GM04503 (cell line): ENCODE results near the gene MED23.
A peak's percentile ranks its signal among the peaks of the same experiment; 100 is the strongest.

Experiments
- DNase-seq: peaks from one replicate; pipeline ENCODE4 v3.0.0-alpha.2; 2012; ENCODE audit warnings: low read depth

MED23 gene

GRCh38 chr6:131640100-131640499, 12.1 kb upstream of the MED23 start:
- no peak for DNase-seq

GRCh38 chr6:131638013-131638412, 10.0 kb upstream of the MED23 start:
- DNase-seq = no peak

- DNase-seq = no peak
Observed at GRCh38 chr6:131636880-131637792, 9.1 kb upstream of the MED23 start, which contains the start of gene ENPP3. ENPP3 (plus strand) TSS chr6:131637302; CDS start chr6:131637385, 83 bp downstream.

- no peak for DNase-seq
Observed at GRCh38 chr6:131635384-131636340, 7.6 kb upstream of the MED23 start.

- no peak for DNase-seq
Observed at GRCh38 chr6:131631625-131632289, 3.7 kb upstream of the MED23 start.

- DNase-seq = no peak
Observed at GRCh38 chr6:131629651-131630050, 1.6 kb upstream of the MED23 start.

GRCh38 chr6:131628726-131629125, 684 bp upstream of the MED23 start:
- no peak for DNase-seq

GRCh38 chr6:131615275-131615674, 12.8 kb downstream of the MED23 start:
- no peak for DNase-seq

- no peak for DNase-seq
Observed at GRCh38 chr6:131613296-131613925, 14.6 kb downstream of the MED23 start.

GRCh38 chr6:131602781-131603312, 25.2 kb downstream of the MED23 start:
- DNase-seq = peak; percentile 71

GRCh38 chr6:131600716-131601115, 27.3 kb downstream of the MED23 start:
- DNase-seq = no peak

GRCh38 chr6:131597446-131597845, 30.6 kb downstream of the MED23 start:
- DNase-seq = no peak

GRCh38 chr6:131594074-131594473, 34.0 kb downstream of the MED23 start:
- DNase-seq = no peak

- no peak for DNase-seq
Observed at GRCh38 chr6:131592935-131593334, 35.1 kb downstream of the MED23 start.

GRCh38 chr6:131588643-131589042, 39.4 kb downstream of the MED23 start:
- no peak for DNase-seq

- no peak for DNase-seq
Observed at GRCh38 chr6:131587909-131588308, 40.1 kb downstream of the MED23 start.

- no peak for DNase-seq
Observed at GRCh38 chr6:131586543-131586942, 41.5 kb downstream of the MED23 start.

- no peak for DNase-seq
Observed at GRCh38 chr6:131581523-131581922, 46.5 kb downstream of the MED23 start.

GRCh38 chr6:131575834-131576478, 52.1 kb downstream of the MED23 start:
- no peak for DNase-seq

GRCh38 chr6:131574686-131575085, 53.4 kb downstream of the MED23 start:
- DNase-seq = no peak

- no peak for DNase-seq
Observed at GRCh38 chr6:131574133-131574532, 53.9 kb downstream of the MED23 start.
